A375 (cell line): Measurements from ENCODE around the gene CXorf51A. TPM values are rescaled to one million over a fixed set of nuclear protein-coding genes. Genes with fewer than 3 reads are reported as not detected.

Source experiments
- total RNA-seq: library from RNA; depleted of rRNA; stranded (reverse); fragments of >200 nt; shearing (Covaris generic); gene quantifications from 2 replicates; pipeline ENCODE4 v1.2.3, GENCODE V29; 2014; rRNA removed

The CXorf51A gene
- not detected in 2 replicates for total RNA-seq

DNA sequence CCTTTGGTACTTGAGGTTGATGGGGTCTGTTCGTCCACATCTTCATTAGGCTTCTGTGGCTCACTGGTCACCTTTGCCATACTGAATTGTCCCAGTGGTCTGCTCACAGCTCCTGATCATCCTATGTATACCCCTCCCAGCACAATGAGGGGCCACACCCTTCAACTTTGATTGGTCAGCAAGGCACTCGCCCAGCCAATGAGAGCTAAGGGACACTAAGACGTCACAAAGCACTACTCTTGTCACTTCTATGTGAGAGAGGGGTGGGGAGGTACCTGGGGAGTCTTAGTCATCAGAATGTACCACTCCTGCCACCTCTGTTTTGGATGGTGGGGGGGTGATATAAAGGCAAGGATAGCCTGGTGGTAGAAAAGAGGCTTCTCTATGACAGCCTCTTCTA is at the start of gene CXorf51A:
CXorf51A (minus strand) TSS at position 101 of the 400 bp plus-strand sequence; CDS start at position 80, 21 bp downstream.

DNA sequence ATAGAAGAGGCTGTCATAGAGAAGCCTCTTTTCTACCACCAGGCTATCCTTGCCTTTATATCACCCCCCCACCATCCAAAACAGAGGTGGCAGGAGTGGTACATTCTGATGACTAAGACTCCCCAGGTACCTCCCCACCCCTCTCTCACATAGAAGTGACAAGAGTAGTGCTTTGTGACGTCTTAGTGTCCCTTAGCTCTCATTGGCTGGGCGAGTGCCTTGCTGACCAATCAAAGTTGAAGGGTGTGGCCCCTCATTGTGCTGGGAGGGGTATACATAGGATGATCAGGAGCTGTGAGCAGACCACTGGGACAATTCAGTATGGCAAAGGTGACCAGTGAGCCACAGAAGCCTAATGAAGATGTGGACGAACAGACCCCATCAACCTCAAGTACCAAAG is 5.1 kb downstream of the CXorf51A start, which contains the start of gene CXorf51B:
CXorf51B (plus strand) TSS at position 301 of the 400 bp plus-strand sequence; CDS start at position 322, 21 bp downstream.

Other genes with a start within 250 kb of the CXorf51A start
- not detected in 2 replicates for gene CXorf51B, start 5.0 kb downstream of the CXorf51A start, total RNA-seq